GM10847 (cell line): ENCODE measurements around the gene ABHD17C.

Source experiments
- POLR2A ChIP-seq: IDR thresholded peaks from 2 replicates; pipeline ENCODE4 v1.6.1; 2011; ENCODE audit not compliant: insufficient read length; ENCODE audit errors: extremely low read depth

Gene ABHD17C

DNA sequence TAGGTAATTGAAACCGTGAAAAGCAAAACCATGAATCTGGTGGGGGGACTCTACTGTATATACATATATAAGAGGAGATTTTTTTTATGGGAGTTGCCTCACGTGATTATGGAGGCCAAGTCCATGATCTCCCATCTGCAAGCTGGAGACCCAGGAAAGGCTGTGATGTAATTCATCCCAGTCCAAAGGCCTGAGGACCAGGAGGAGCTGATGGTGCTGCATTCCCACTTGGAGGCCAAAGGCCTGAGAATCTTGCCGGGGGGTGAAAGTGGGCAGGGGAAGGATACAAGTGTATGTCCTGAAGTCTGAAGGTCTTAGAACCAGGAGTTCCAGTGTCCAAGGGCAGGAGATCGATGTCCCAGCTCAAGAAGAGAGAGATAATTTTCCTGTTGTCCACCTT is 47.0 kb downstream of the ABHD17C start:
- no peak for TF ChIP-seq POLR2A

DNA sequence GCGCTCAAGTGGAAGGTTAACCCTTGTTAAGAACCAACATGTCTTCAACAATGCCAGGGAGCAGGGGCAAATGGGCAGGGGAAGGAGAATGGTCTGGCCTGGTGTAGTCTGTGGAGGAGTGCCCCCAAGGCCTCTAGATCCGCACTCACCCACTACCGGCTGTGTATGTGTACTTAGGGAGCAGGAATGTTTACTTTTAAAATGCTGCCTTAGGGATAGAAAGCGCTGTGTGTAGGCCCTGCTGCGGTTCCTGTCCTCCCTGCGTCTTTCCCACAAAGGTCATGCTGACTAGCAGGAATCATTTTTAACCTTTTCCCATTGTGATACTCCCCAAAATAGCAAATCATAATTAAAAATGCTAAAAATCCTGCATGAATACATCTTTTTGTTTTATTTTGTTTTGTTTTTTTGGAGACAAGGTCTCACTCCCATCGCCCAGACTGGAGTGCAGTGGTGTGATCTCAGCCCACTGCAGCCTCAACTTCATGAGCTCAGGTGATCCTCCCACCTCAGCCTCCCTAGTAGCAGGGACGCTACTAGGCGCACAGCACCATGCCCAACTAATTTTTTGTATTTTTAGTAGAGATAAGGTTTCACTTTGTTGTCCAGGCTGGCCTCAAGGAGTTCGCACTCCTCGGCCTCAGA is 48.2 kb downstream of the ABHD17C start:
- TF ChIP-seq POLR2A = no peak

GRCh38 chr15:80744415-80744814 is 49.3 kb downstream of the ABHD17C start:
- TF ChIP-seq POLR2A = no peak

- no peak for TF ChIP-seq POLR2A
Measured at GRCh38 chr15:80744826-80745225, 49.7 kb downstream of the ABHD17C start.

DNA sequence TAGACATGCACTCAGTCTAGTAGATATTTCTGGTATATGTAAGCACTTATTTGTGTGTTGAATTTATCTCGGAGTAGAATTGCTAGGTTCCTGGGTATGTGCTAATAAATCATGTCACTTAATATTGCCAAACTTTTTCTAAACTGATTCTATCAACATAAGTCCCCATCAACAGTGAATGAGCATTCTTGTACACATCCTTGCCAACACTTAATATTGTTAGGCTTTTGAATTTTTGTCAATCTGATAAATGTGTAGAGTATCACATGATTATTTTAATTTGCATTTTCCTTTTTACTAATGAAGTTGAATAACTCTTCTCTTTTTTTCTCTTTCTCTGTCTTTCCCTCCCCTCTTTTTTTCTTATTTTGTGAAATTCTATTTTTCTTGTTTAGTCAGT is 50.8 kb downstream of the ABHD17C start:
- TF ChIP-seq POLR2A = no peak

DNA sequence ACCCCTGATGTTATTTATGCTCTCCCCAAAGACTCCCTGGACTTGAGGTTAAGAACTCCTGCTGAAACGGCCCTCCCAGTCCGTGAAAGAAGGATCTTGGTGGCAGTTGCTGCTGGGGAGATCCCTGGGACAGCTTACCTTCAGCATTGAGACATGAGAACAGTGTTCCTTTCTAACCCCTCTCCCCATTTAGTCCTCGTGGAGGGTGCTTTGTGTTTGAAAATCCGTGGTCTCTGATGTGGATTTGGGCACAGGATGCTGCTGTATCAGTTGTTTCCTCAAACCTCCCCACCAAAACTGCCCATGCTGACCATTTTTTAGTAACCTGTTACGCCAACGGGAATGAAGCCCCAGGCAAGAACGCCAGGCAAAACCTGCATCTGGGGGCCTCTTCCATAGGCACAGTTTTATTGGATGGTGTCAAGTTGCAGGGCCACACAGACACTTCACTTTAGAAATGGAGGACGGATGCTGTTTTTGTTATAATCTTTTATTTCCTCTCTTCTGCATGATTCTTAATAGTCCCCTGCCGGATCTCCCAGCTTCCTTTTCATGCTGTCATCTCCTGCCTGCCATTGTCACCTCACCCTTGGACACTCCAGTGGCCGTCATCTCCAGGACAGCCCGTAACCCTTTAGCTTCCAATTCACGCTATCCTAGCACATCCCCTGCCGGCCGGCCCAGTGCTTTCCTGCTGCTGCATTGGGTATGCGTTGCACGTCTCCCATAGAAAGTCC is 52.4 kb downstream of the ABHD17C start:
- no peak for TF ChIP-seq POLR2A

GRCh38 chr15:80749589-80749988 is 54.5 kb downstream of the ABHD17C start:
- TF ChIP-seq POLR2A = no peak

DNA sequence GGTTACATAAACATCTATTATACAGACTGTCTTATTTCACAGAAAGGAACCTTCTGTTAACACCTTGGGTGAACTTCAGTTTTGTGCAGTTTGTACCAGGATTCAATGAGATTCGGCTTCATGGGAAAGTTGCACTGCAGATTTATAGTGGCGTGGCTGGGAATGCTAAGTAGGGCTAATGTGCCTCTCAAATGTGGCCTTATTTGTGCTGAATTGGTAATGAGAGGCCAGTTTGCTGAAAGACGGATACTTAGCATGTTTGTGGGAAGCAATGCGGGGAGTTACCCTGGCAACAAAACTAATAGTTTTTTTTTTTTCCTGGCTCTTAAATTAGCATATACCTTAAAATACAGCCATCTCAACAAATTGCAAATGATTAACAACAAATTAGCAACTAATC is 55.5 kb downstream of the ABHD17C start:
- TF ChIP-seq POLR2A = no peak

- no peak for TF ChIP-seq POLR2A
Measured at GRCh38 chr15:80752204-80752603, 57.1 kb downstream of the ABHD17C start.

- no peak for TF ChIP-seq POLR2A
Measured at GRCh38 chr15:80753161-80753560, 58.1 kb downstream of the ABHD17C start.

- TF ChIP-seq POLR2A = no peak
Measured at GRCh38 chr15:80754014-80754413, 58.9 kb downstream of the ABHD17C start.

- TF ChIP-seq POLR2A = no peak
Measured at GRCh38 chr15:80755885-80756284, 60.8 kb downstream of the ABHD17C start.

- no peak for TF ChIP-seq POLR2A
Measured at GRCh38 chr15:80758130-80758745, 63.1 kb downstream of the ABHD17C start.

DNA sequence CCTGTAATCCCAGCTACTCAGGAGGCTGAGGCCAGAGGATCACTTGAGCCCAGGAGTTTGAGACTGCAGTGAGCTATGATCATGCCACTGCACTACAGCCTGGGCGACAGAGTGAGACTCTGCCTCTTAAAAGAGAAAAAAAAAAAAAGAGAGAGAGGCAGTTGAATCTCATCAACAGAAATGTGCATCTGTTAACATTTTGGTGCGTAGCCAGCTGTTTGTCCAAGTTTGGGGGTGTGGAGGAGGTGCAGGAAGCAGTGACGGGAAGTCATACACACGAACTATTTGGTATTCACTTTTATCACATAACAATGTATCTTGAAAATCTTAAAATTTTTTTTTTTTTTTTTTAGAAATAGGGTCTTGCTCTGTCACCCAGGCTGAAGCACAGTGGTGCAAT is 65.8 kb downstream of the ABHD17C start:
- no peak for TF ChIP-seq POLR2A

GRCh38 chr15:80761754-80762153 is 66.6 kb downstream of the ABHD17C start:
- TF ChIP-seq POLR2A = no peak

- no peak for TF ChIP-seq POLR2A
Measured at GRCh38 chr15:80764535-80764934, 69.4 kb downstream of the ABHD17C start.
